Immature natural killer cell (primary cell): Measurements from ENCODE around the gene COLQ. TPM values are rescaled to one million over a fixed set of nuclear protein-coding genes. Genes with fewer than 3 reads are reported as not detected.
"Not testable (repeated sequence)": the region's sequence is repeated elsewhere in the genome, so short reads cannot be mapped to it uniquely, and the experiment has no call there.

Source experiments
- DNase-seq, 3 donors: peaks; one replicate each; pipeline ENCODE4 v3.0.0; 2022; ENCODE audit warnings: mixed read lengths in 1 of 3
- H3K27ac Mint-ChIP-seq, 6 donors: one replicate each; pipeline ENCODE4 v1.8.0; 2020; ENCODE audit warnings: mixed read lengths in 6 of 6, mild to moderate bottlenecking in 5 of 6, inconsistent platforms in 4 of 6, moderate library complexity in 3 of 6
- H3K27me3 Mint-ChIP-seq, 3 donors: one replicate each; pipeline ENCODE4 v1.8.0; 2020 to 2021; ENCODE audit warnings: low read depth in 3 of 3, mild to moderate bottlenecking in 3 of 3, mixed read lengths in 3 of 3, moderate library complexity in 3 of 3, inconsistent platforms in 1 of 3
- H3K36me3 Mint-ChIP-seq, 3 donors: one replicate each; pipeline ENCODE4 v1.8.0; 2020; ENCODE audit warnings: mixed read lengths in 3 of 3, inconsistent platforms in 2 of 3, mild to moderate bottlenecking in 2 of 3
- H3K4me1 Mint-ChIP-seq, 2 donors: one replicate each; pipeline ENCODE4 v1.8.0; 2020; ENCODE audit warnings: inconsistent platforms in 2 of 2, mild to moderate bottlenecking in 2 of 2, mixed read lengths in 2 of 2, moderate library complexity in 1 of 2
- H3K4me3 Mint-ChIP-seq, 5 donors: one replicate each; pipeline ENCODE4 v1.8.0; 2020; ENCODE audit warnings: mild to moderate bottlenecking in 5 of 5, mixed read lengths in 5 of 5, inconsistent platforms in 3 of 5, moderate library complexity in 3 of 5
- H3K9me3 Mint-ChIP-seq, 6 donors: one replicate each; pipeline ENCODE4 v1.8.0; 2020; ENCODE audit warnings: mild to moderate bottlenecking in 6 of 6, mixed read lengths in 6 of 6, inconsistent platforms in 4 of 6, moderate library complexity in 3 of 6
- polyA plus RNA-seq, 3 donors: library from polyadenylated mRNA; unstranded; fragments of 300-500 nt; fragmentation: Illumina TruSeq; gene quantifications; one replicate each; pipeline ENCODE4 v1.2.3, GENCODE V29; 2021

Gene COLQ
- polyA plus RNA-seq, 3 donors from 2014 or later, result 13.3 to 27.8 (median 18.8) TPM

DNA sequence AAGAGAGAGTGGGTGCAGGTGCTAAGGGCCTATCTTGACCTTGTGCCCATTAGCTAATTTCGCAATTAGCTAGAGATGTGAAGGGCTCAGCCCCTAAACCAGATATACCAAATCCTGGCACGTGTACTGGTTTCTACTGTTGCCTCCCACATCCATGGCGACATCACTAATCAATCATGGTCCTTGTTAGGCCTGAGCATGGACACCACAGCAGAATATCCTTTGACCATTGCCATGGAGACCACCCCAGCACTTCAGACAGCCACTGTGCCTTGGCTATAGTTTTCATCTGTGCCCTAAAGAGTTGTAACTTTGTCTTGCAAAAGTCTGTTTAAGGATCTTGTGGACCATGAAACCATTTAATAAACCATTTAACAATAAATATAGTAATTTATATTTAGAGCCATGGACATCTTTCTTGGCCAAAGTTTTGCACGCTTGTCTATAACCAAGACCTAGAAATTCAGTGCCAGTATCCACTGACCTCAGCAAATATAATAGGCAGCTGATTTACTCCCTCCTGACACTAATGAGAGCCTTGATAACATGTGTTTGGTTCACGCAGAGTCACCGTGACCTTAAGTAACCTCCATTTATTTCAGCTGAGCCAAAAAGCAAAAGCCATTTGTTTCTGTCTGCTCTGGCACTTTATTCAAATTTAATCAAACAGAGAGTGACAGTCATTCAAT is 43.4 kb downstream of the COLQ start:
- DNase-seq, result no peak
- Mint-ChIP-seq H3K27ac (peak overlapping the region in 2 of 6 donors; percentile 4 to 46), H3K4me1 (peaks cover 11 to 13% of the 10 kb centered on the region in 2 donors), H3K4me3 (no peak overlapping the region), H3K9me3 (peaks cover 0 to 3% (median 0%) of the 10 kb centered on the region in 6 donors), H3K36me3 (peaks cover 0 to 9% (median 7%) of the 10 kb centered on the region in 3 donors), H3K27me3 (peaks cover 0 to 2% (median 0%) of the 10 kb centered on the region in 3 donors)

DNA sequence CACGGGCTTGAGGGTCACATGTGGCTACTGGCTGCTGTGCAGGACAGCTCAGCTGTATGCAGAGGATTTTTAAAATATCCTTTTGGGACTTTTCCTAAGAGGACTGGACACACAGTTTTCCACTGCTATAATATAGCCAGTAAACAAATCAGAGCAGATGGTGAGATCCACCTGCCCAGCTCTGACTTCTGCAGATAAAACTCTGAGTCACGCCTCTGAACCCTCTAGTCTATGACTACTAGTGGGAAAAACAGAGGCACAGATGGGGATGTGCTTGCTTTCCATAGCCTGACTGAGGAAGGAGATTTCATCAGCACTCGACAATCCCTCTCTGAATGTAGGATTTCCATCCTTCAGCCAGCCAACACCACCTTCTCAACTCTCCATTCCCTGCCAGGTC is 45.1 kb downstream of the COLQ start:
- DNase-seq, result no peak
- Mint-ChIP-seq H3K36me3 (peaks cover 4 to 16% (median 13%) of the 10 kb centered on the region in 3 donors), H3K4me3 (no peak overlapping the region), H3K27ac (no peak overlapping the region), H3K9me3 (peaks cover 0 to 3% (median 0%) of the 10 kb centered on the region in 6 donors), H3K4me1 (peaks cover 9 to 11% of the 10 kb centered on the region in 2 donors), H3K27me3 (peaks cover 0 to 2% (median 0%) of the 10 kb centered on the region in 3 donors)

DNA sequence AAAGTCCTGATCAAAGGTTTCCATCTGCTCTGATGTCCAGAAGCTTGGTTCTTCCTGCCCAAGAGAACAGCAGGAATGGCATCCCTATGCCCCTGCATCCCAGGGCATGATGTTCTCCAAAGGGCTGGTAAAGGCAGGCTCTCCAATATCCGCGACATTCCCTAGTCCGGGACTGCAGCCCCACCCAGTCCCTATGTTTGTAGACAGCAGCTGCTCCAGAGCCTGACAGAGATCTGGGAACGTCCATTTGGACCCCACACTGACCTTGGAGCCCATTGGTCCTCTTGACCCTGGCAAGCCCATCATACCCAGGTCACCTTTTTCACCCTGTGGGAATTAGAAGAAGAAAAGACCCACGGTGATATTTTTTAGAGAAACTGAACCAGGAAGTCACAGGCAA is 46.3 kb downstream of the COLQ start:
- no peak for DNase-seq
- H3K4me1 Mint-ChIP-seq, result peaks cover 13 to 22% of the 10 kb centered on the region in 2 donors
- no peak overlapping the region for H3K4me3 Mint-ChIP-seq
- H3K36me3 Mint-ChIP-seq, result peaks cover 5 to 19% (median 16%) of the 10 kb centered on the region in 3 donors
- H3K9me3 Mint-ChIP-seq, result no peaks in the 10 kb centered on the region
- H3K27ac Mint-ChIP-seq, result no peak overlapping the region
- H3K27me3 Mint-ChIP-seq, result peaks cover 0 to 2% (median 0%) of the 10 kb centered on the region in 3 donors

DNA sequence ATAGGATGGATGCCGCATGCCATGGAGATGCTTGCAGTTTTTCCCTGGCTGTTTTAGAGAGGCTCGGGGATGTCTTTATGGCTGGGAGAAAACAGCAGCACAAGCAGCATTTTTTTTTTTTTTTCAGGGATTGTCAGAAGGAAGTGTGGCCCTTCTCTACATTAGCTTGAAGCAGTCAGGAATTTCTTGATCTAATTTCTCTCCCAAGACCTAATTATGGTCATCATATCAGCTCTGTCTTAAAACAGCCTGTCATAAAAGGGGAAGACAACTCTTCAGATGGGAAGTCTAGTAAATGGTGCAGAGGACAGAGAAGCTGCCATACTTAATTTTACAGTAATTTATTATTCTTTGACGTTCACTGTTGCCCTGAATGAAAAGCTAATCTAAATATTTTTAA is 49.6 kb downstream of the COLQ start:
- Mint-ChIP-seq H3K27me3 (peaks cover 0 to 4% (median 0%) of the 10 kb centered on the region in 3 donors), H3K4me1 (peaks cover 36 to 47% of the 10 kb centered on the region in 2 donors)

DNA sequence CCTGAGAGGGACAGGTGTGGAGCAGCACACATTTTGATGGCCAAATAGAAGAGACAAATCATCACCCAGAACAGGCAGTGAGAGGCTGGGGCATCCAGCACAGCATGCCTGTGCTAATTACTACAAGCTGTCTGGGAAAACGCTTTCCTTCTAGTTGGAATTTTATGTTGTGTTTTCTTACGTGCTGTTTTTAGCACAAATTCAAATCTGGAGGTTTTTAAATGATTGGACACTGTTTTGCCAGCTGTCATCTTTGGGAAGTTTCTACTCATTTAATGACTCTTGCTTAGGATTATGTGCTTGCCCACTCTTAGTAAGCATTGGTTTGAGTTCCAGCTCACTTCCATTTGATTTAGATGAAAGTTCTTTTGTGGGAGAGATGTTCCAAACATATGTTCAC is 50.7 kb downstream of the COLQ start:
- no peaks in the 10 kb centered on the region for H3K9me3 Mint-ChIP-seq
- H3K27ac Mint-ChIP-seq, result peak overlapping the region in 3 of 6 donors; percentile 40 to 94 (median 88)
- DNase-seq, result no peak
- peaks cover 46 to 57% of the 10 kb centered on the region in 2 donors for H3K4me1 Mint-ChIP-seq
- no peak overlapping the region for H3K4me3 Mint-ChIP-seq
- peaks cover 5 to 27% (median 16%) of the 10 kb centered on the region in 3 donors for H3K36me3 Mint-ChIP-seq
- H3K27me3 Mint-ChIP-seq, result peaks cover 0 to 4% (median 0%) of the 10 kb centered on the region in 3 donors

More for the DNA sequence above, 49.6 kb downstream of the COLQ start:
- Mint-ChIP-seq H3K27ac (peak overlapping the region in 3 of 6 donors; percentile 32 to 53 (median 34)), H3K9me3 (no peaks in the 10 kb centered on the region), H3K36me3 (peaks cover 5 to 23% (median 14%) of the 10 kb centered on the region in 3 donors), H3K4me3 (no peak overlapping the region)
- no peak for DNase-seq

DNA sequence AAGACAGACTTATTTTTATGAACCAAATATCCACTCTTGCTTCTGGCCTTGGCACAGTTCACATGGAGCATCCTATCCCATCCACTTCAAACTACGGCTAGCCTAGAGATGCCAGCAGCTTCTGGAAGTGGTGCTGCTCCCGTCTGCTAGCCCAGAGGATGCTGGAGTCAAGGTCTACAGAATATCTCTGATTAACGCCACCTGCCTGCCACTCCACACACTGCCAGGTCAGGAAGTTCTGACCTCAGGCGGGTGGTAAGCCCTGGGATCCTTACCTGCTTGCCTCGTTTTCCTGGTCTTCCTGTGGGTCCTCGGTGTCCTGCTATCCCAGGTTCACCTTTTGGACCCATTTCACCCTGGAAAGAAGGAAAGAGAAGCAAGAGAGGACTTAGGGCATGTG is 51.2 kb downstream of the COLQ start:
- Mint-ChIP-seq H3K4me3 (peak overlapping the region in 1 of 5 donors; percentile 51), H3K27me3 (peaks cover 0 to 4% (median 0%) of the 10 kb centered on the region in 3 donors), H3K36me3 (peaks cover 5 to 30% (median 19%) of the 10 kb centered on the region in 3 donors), H3K4me1 (peaks cover 48 to 59% of the 10 kb centered on the region in 2 donors), H3K9me3 (no peaks in the 10 kb centered on the region), H3K27ac (peak overlapping the region in 4 of 6 donors; percentile 40 to 94 (median 84))
- DNase-seq, result no peak

DNA sequence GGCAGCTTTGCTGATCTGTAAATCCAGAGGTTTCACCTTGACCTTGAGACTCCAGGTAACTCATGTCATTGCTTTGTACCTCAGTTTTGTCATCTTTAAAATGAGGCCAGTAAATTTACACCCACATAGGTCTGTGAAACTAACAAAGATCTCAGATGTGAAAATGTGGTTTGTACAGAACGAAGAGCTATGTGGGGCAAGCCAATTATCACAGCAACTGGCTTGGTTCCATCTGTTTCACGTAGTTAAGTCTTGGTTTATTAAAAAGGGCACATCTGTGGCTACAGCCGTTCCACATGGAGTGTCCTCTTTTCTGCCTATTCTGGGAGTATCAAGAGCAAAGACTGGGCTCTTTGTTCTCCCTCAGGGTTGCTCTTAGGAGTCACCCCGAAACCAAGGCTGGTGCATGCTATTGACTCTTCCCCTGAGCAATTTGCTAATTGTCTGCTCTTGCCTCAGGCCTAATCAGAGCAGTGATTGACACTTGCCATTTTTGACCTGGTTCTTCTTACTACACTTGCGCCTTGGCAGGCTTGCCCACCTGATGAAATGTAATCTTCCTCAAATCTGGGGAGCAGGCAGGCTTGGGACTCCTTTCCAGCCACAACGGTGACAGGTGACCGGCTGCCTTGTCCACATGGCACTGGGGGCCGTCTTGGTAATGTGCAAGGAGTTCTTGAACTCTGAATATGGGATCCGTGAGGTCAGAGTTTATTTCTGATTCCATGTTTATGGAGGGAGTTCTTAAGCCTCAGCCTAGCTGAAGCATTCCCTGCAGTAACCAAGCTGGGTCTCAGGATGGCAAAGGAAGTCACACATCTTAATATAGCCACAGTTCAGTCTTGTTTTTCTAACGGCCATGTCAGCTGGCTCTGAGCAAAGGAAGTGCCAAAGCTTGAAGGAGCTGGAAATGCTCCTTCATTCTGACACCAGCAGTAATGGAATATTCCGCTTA is 54.0 kb downstream of the COLQ start:
- H3K36me3 Mint-ChIP-seq, result peaks cover 10 to 49% (median 12%) of the 10 kb centered on the region in 3 donors
- H3K27me3 Mint-ChIP-seq, result peaks cover 0 to 4% (median 0%) of the 10 kb centered on the region in 3 donors
- peak overlapping the region; percentile 69 to 79 (median 75) for H3K4me3 Mint-ChIP-seq
- peak; percentile 33 to 64 (median 49) for DNase-seq
- H3K9me3 Mint-ChIP-seq, result no peaks in the 10 kb centered on the region
- peaks cover 65 to 79% of the 10 kb centered on the region in 2 donors for H3K4me1 Mint-ChIP-seq
- H3K27ac Mint-ChIP-seq, result peak overlapping the region; percentile 88 to 94 (median 92)

DNA sequence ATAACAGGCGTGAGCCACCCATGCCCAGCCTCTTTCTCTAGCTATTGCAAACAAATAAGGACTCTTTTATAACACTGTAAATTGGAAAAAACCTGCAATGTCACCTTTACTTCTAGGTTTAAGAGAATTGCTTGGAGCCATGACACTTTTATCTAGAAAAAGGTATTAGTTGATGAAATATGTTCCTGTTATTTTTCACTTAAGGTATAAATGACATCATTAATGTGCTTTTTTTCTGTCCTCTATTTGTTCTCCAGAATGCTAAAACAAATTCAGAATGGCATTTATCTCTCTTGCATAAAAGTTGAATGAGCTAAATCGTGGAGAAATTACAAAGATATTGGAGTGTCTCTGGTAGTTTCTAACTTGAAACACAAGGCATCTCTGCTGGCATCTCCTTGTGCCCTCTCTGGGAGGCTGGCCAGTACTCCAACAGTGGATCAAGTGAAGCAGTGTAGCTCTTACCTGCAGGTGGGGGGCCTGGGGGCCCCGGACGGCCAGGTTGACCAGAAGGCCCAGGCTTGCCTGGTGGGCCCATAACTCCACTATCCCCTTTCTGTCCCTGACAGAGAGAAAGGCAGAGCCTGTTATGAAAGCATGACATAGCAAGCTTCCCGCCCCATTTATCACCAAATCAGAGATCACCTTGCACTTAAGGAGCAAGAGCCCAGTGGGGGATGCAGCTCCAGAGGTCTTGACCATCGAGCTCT is 55.5 kb downstream of the COLQ start:
- no peak for DNase-seq
- H3K4me3 Mint-ChIP-seq, result no peak overlapping the region

DNA sequence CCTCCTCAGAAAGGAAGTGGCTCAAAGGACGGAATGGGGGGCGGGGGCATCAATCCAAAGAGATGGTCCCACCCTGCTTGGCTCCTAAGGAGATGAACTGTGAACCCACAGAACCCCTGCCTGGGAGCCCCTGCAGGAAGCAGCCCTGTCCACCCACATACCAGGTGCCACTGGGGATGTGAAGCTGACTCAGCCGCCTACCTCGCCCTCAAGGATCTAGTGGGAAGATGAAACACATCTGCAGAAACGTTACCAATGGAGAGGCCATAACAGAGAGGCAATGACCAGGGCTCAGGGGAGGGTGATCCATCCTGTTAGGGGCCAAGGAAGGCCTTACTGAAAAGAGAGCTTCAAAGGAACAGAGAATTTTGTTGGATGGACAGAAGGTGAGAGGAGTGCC is 59.1 kb downstream of the COLQ start:
- Mint-ChIP-seq H3K9me3 (no peaks in the 10 kb centered on the region), H3K36me3 (peaks cover 12 to 44% (median 15%) of the 10 kb centered on the region in 3 donors), H3K4me3 (peak overlapping the region in 3 of 5 donors; percentile 33 to 68 (median 55)), H3K27ac (peak overlapping the region; percentile 40 to 89 (median 74)), H3K4me1 (peaks cover 66 to 75% of the 10 kb centered on the region in 2 donors), H3K27me3 (peaks cover 0 to 3% (median 0%) of the 10 kb centered on the region in 3 donors)
- DNase-seq, result no peak

More for the DNA sequence above, 55.5 kb downstream of the COLQ start:
- Mint-ChIP-seq H3K27me3 (peaks cover 0 to 6% (median 0%) of the 10 kb centered on the region in 3 donors), H3K36me3 (peaks cover 5 to 44% (median 6%) of the 10 kb centered on the region in 3 donors), H3K27ac (peak overlapping the region in 4 of 6 donors; percentile 32 to 94 (median 92)), H3K9me3 (no peaks in the 10 kb centered on the region), H3K4me1 (peaks cover 76 to 87% of the 10 kb centered on the region in 2 donors)

DNA sequence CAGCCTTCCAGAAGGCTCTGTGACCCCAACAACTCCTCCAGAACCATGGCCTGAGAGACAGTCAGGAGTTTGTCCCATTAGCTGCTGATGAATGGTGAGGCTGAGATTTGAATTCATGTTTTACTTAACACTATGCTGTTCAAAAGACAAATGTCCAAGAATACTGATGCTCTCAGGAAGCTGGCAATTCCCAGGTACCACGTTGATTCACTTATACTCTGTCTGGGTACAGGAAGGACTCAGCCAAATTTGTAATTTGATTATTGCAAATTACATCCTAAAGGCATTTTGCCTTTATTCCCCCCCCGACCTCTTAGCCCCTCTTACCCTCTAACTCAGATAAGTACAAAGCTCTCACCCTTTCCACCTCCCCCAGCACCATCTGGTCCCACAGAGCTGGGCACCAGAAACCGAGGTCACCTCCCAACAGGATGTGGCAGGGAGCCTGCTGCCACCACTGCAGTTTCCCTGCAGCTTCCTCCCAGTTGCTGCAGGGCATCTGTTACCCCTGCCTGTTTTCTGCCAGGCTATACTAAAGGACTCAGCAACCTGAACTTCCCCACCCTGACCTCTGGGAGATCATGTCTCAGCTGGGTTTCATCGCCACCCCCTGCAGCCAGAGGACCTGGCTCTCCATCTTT is 60.5 kb downstream of the COLQ start:
- Mint-ChIP-seq H3K9me3 (no peaks in the 10 kb centered on the region), H3K4me1 (peaks cover 52 to 61% of the 10 kb centered on the region in 2 donors), H3K27me3 (peaks cover 0 to 3% (median 0%) of the 10 kb centered on the region in 3 donors), H3K36me3 (peaks cover 13 to 43% (median 15%) of the 10 kb centered on the region in 3 donors), H3K4me3 (peak overlapping the region; percentile 64 to 75 (median 71)), H3K27ac (peak overlapping the region; percentile 46 to 91 (median 78))
- DNase-seq, result peak; percentile 25 to 45 (median 36)

DNA sequence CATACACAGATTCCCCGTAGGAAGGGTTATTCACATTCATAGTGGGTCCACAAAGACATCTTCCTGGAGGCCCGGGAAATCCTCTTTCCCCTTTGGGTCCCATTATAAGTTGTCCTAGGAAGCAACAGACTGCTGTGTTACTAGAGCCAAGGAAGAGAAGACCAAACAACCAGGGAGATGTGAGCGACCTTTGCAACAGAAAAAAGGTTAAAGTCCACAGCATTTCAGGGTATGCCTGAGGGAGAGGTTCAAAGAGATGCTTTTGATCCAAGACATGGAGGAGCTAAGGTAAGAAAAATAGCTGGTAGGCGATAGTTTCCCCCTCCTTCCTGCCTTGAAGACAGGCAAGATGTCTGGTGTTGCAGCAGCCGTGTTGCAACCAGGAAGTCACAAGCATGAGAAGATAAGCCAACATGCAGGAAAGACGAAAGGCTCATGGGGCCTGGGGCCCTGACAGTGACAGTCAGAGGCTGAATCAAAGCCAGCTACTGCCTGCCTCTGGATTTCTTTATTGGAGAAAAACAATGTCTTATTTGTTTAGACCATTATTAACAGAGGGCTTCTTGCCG is 63.2 kb downstream of the COLQ start:
- no peak for DNase-seq
- no peak overlapping the region for H3K4me3 Mint-ChIP-seq
- H3K9me3 Mint-ChIP-seq, result no peaks in the 10 kb centered on the region
- H3K27me3 Mint-ChIP-seq, result peaks cover 0 to 3% (median 0%) of the 10 kb centered on the region in 3 donors
- H3K27ac Mint-ChIP-seq, result peak overlapping the region in 3 of 6 donors; percentile 9 to 68 (median 43)
- peaks cover 8 to 25% (median 10%) of the 10 kb centered on the region in 3 donors for H3K36me3 Mint-ChIP-seq
- H3K4me1 Mint-ChIP-seq, result peaks cover 37 to 44% of the 10 kb centered on the region in 2 donors

DNA sequence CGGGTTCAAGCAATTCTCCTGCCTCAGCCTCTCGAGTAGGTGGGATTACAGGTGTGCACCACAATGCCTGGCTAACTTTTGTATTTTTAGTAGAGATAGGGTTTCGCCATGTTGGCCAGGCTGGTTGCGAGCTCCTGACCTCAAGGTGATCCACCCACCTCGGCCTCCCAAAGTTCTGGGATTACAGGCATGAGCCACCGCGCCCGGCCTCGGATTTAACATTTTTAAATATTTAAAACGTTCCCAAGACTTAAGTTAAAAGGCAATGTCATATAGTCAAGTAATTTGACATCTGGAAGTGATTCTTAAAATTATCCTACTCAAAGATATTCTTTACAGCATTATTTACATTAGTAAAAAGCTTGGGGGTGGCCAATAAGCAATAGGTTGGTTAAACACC is 64.6 kb downstream of the COLQ start:
- H3K27me3 Mint-ChIP-seq, DNase-seq, H3K27ac Mint-ChIP-seq, H3K9me3 Mint-ChIP-seq, H3K4me3 Mint-ChIP-seq: not testable (repeated sequence)
- Mint-ChIP-seq H3K36me3 (peaks cover 8 to 16% (median 10%) of the 10 kb centered on the region in 3 donors), H3K4me1 (peaks cover 26 to 42% of the 10 kb centered on the region in 2 donors)
